ENCODE data around the gene DNAH6.

DNAH6 gene

DNA sequence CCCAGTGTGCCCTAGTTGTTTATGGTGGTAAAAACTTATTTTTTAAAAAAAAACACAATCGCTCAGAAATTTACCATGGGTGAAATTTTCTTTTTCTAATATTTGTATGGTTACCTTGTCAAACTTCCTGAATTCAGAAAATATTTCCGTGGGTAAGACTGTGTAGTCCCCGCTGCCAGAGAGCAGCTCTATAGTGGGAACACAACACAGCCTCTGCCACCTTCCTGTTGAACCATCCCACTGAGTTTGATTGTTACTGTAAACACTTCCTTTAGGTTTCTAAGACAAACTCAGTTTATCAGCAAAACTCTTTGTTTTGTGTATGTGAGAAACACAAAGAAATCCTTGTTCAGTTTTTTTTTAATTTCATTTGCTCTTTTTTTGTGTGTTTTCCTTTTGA, 17.9 kb downstream of the DNAH6 start:
- no peak overlapping the region for H3K4me3 ChIP-seq (ENCODE audit: low read depth, low read length)
- H3K27me3 ChIP-seq (ENCODE audit: control insufficient read depth, insufficient read depth, low read length): no peaks in the 10 kb centered on the region
- no peaks in the 10 kb centered on the region for H3K9me3 ChIP-seq (ENCODE audit: control insufficient read depth, low read length)
- no peak for TF ChIP-seq CTCF (IDR thresholded peaks at IDR 0.05)
- no peak overlapping the region for H2AFZ ChIP-seq
- H3K4me1 ChIP-seq: no peaks in the 10 kb centered on the region
- H3K9ac ChIP-seq: no peak overlapping the region
- no peaks in the 10 kb centered on the region for H3K36me3 ChIP-seq (ENCODE audit: control insufficient read depth, insufficient read depth, low read length)
- no peak overlapping the region for H3K4me2 ChIP-seq (ENCODE audit: low read length)
- no peak overlapping the region for H3K27ac ChIP-seq
- H3K79me2 ChIP-seq: no peaks in the 10 kb centered on the region

DNA sequence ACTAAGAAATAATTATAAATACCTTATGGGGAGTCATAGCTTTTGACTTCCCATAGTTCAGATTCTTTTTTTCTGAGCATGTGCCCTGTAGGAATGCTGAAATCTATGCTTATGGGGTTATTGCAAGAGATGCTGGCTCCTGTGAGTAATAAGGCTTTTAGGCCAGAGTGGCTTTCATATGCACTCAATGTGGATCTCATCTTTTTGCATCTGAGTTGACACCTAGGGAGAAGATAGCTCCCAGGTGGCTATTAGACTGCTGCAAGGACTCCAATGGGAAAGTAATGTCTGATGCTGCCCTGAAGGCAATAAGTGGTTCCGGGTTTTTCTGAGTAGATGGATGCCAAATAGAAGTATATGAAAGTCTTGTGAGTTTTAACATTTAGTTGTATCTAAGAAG, 21.0 kb downstream of the DNAH6 start:
- H3K4me2 ChIP-seq (ENCODE audit: low read length): no peak overlapping the region
- no peak overlapping the region for H3K27ac ChIP-seq
- H3K9me3 ChIP-seq (ENCODE audit: control insufficient read depth, low read length): no peaks in the 10 kb centered on the region
- no peak overlapping the region for H3K9ac ChIP-seq
- no peaks in the 10 kb centered on the region for H3K79me2 ChIP-seq
- H3K27me3 ChIP-seq (ENCODE audit: control insufficient read depth, insufficient read depth, low read length): no peaks in the 10 kb centered on the region
- no peaks in the 10 kb centered on the region for H3K36me3 ChIP-seq (ENCODE audit: control insufficient read depth, insufficient read depth, low read length)
- no peak overlapping the region for H2AFZ ChIP-seq
- H3K4me1 ChIP-seq: no peaks in the 10 kb centered on the region
- no peak overlapping the region for H3K4me3 ChIP-seq (ENCODE audit: low read depth, low read length)
- TF ChIP-seq CTCF (IDR thresholded peaks at IDR 0.05): no peak

GRCh38 chr2:84539729-84540128, 23.4 kb downstream of the DNAH6 start:
- H3K4me1 ChIP-seq: no peaks in the 10 kb centered on the region
- no peak overlapping the region for H3K4me3 ChIP-seq (ENCODE audit: low read depth, low read length)
- H3K27me3 ChIP-seq (ENCODE audit: control insufficient read depth, insufficient read depth, low read length): no peaks in the 10 kb centered on the region
- H2AFZ ChIP-seq: no peak overlapping the region
- H3K27ac ChIP-seq: no peak overlapping the region
- no peak for TF ChIP-seq CTCF (IDR thresholded peaks at IDR 0.05)
- H3K4me2 ChIP-seq (ENCODE audit: low read length): no peak overlapping the region
- H3K9me3 ChIP-seq (ENCODE audit: control insufficient read depth, low read length): no peaks in the 10 kb centered on the region
- no peaks in the 10 kb centered on the region for H3K79me2 ChIP-seq
- no peaks in the 10 kb centered on the region for H3K36me3 ChIP-seq (ENCODE audit: control insufficient read depth, insufficient read depth, low read length)
- H3K9ac ChIP-seq: no peak overlapping the region

DNA sequence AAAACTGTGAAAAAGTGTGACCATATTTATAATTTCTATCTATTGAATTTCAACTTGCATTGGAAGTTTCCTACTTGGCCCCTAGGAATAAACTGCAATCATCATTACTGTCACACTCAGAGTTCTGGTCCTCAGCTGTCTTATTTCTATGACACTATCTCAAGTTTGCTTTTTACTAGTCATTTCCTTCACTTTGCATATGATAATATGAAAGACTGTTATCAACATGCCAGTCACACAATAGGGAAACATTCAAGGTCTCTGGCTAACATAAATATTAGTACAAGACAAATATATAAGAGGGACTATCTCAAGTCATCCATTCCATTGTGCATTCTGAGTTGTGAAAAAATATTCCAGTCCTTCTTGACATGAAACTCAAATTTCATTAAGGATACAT, 28.7 kb downstream of the DNAH6 start:
- Histone ChIP-seq H3K27me3 (ENCODE audit: control insufficient read depth, insufficient read depth, low read length) (no peaks in the 10 kb centered on the region), H3K9ac (no peak overlapping the region), H3K4me3 (ENCODE audit: low read depth, low read length) (no peak overlapping the region), H2AFZ (no peak overlapping the region), H3K27ac (no peak overlapping the region), H3K4me2 (ENCODE audit: low read length) (no peak overlapping the region), H3K36me3 (ENCODE audit: control insufficient read depth, insufficient read depth, low read length) (no peaks in the 10 kb centered on the region), H3K79me2 (no peaks in the 10 kb centered on the region), H3K4me1 (no peaks in the 10 kb centered on the region), H3K9me3 (ENCODE audit: control insufficient read depth, low read length) (no peaks in the 10 kb centered on the region)
- no peak for TF ChIP-seq CTCF (IDR thresholded peaks at IDR 0.05)

GRCh38 chr2:84546551-84546950, 30.3 kb downstream of the DNAH6 start:
- Histone ChIP-seq H3K9me3 (ENCODE audit: control insufficient read depth, low read length) (no peaks in the 10 kb centered on the region), H3K4me1 (no peaks in the 10 kb centered on the region), H3K27ac (no peak overlapping the region), H3K9ac (no peak overlapping the region), H3K4me3 (ENCODE audit: low read depth, low read length) (no peak overlapping the region), H3K79me2 (no peaks in the 10 kb centered on the region), H2AFZ (no peak overlapping the region), H3K36me3 (ENCODE audit: control insufficient read depth, insufficient read depth, low read length) (no peaks in the 10 kb centered on the region), H3K4me2 (ENCODE audit: low read length) (no peak overlapping the region), H3K27me3 (ENCODE audit: control insufficient read depth, insufficient read depth, low read length) (no peaks in the 10 kb centered on the region)
- TF ChIP-seq CTCF (IDR thresholded peaks at IDR 0.05): no peak

Measured in parathyroid adenoma (tissue), 2 donors.